HL-60/S4 treated with phorbol 12-myristate 13-acetate at 8.2 ng/mL for 4 days and 3 days (cell line): Measurements from ENCODE around the gene UBE2G2.
"Not testable (repeated sequence)": the region's sequence is repeated elsewhere in the genome, so short reads cannot be mapped to it uniquely, and the experiment has no call there.

Source experiments
- in situ Hi-C: fragments of 300-500 bp; cut with MboI; formaldehyde crosslinking; loops from 2 replicates; pipeline ENCODE4 v1.15.0; 2022; ENCODE audit warnings: low sequenced_read_pairs

UBE2G2 gene

GRCh38 chr21:44836666-44837471, 35.2 kb upstream of the UBE2G2 start:
- in situ Hi-C loops: no loop called here

GRCh38 chr21:44836349-44836665, 34.7 kb upstream of the UBE2G2 start:
- in situ Hi-C loops: no loop called here

- in situ Hi-C loops: no loop called here
Measured at GRCh38 chr21:44835647-44835973, 34.0 kb upstream of the UBE2G2 start.

- in situ Hi-C loops: no loop called here
Measured at GRCh38 chr21:44834951-44835646, 33.5 kb upstream of the UBE2G2 start.

GRCh38 chr21:44834231-44834950, 32.8 kb upstream of the UBE2G2 start:
- in situ Hi-C loops: no loop called here

GRCh38 chr21:44833663-44834062, 32.0 kb upstream of the UBE2G2 start:
- in situ Hi-C loops: no loop called here

- in situ Hi-C loops: not testable (repeated sequence)
Measured at GRCh38 chr21:44832516-44833255, 31.1 kb upstream of the UBE2G2 start.

- in situ Hi-C loops: no loop called here
Measured at GRCh38 chr21:44831227-44831860, 29.7 kb upstream of the UBE2G2 start.

- in situ Hi-C loops: no loop called here
Measured at GRCh38 chr21:44829507-44830092, 28.0 kb upstream of the UBE2G2 start.

GRCh38 chr21:44828362-44829056, 26.9 kb upstream of the UBE2G2 start:
- in situ Hi-C loops: no loop called here

GRCh38 chr21:44823179-44823660, 21.6 kb upstream of the UBE2G2 start:
- in situ Hi-C loops: no loop called here

GRCh38 chr21:44822484-44823178, 21.0 kb upstream of the UBE2G2 start:
- in situ Hi-C loops: no loop called here

- in situ Hi-C loops: no loop called here
Measured at GRCh38 chr21:44820851-44821250, 19.2 kb upstream of the UBE2G2 start.

GRCh38 chr21:44819283-44820243, 17.9 kb upstream of the UBE2G2 start:
- in situ Hi-C loops: no loop called here

- in situ Hi-C loops: no loop called here
Measured at GRCh38 chr21:44818640-44819011, 17.0 kb upstream of the UBE2G2 start.

GRCh38 chr21:44817914-44818639, 16.5 kb upstream of the UBE2G2 start, which contains the start of gene SUMO3:
Gene SUMO3 (minus strand): TSS chr21:44818062. CDS start chr21:44817968, 94 bp downstream.
- in situ Hi-C loops: no loop called here

GRCh38 chr21:44817506-44817880, 15.9 kb upstream of the UBE2G2 start:
- in situ Hi-C loops: no loop called here
